ENCODE results near the gene GXYLT2. TPM values are rescaled to one million over a fixed set of nuclear protein-coding genes. Genes with fewer than 3 reads are reported as not detected.

Gene GXYLT2
- total and polyA plus RNA-seq, 2 of the 13 experiments (the other 11 are each of a cell fraction or from before 2014, with no cell fraction given): 4.3 to 6.9 TPM

- TF ChIP-seq ZKSCAN5 (CRISPR knock-in tag; IDR thresholded peaks at IDR 0.05): no peak
- TF ChIP-seq HMGXB3 (CRISPR knock-in tag; IDR thresholded peaks at IDR 0.05; ENCODE audit: borderline replicate concordance): 0 out of 2 replicates have a peak, but pooled peaks have one; percentile 39
- TF ChIP-seq PHF21A (CRISPR knock-in tag; IDR thresholded peaks at IDR 0.05): no peak
- TF ChIP-seq POGZ (CRISPR knock-in tag; IDR thresholded peaks at IDR 0.05): 0 out of 2 replicates have a peak, but pooled peaks have one; percentile 50
- TF ChIP-seq KLF6 (CRISPR knock-in tag; IDR thresholded peaks at IDR 0.05): 0 out of 2 replicates have a peak, but pooled peaks have one; percentile 52
- no peak for TF ChIP-seq MXD4 (CRISPR knock-in tag; IDR thresholded peaks at IDR 0.05)
- TF ChIP-seq ZUFSP (CRISPR knock-in tag; IDR thresholded peaks at IDR 0.05; ENCODE audit: borderline replicate concordance): no peak
- no peak for TF ChIP-seq SP4 (CRISPR knock-in tag; IDR thresholded peaks at IDR 0.05)
- TF ChIP-seq JUND (CRISPR knock-in tag; IDR thresholded peaks at IDR 0.05): peak; percentile 79
- TF ChIP-seq ZFP36 (IDR thresholded peaks at IDR 0.05; ENCODE audit: borderline replicate concordance, low read depth, low read length, partially characterized antibody): no peak
- no peak for TF ChIP-seq SIN3B (IDR thresholded peaks at IDR 0.05; ENCODE audit: low read length)
- TF ChIP-seq, protein P1, sequence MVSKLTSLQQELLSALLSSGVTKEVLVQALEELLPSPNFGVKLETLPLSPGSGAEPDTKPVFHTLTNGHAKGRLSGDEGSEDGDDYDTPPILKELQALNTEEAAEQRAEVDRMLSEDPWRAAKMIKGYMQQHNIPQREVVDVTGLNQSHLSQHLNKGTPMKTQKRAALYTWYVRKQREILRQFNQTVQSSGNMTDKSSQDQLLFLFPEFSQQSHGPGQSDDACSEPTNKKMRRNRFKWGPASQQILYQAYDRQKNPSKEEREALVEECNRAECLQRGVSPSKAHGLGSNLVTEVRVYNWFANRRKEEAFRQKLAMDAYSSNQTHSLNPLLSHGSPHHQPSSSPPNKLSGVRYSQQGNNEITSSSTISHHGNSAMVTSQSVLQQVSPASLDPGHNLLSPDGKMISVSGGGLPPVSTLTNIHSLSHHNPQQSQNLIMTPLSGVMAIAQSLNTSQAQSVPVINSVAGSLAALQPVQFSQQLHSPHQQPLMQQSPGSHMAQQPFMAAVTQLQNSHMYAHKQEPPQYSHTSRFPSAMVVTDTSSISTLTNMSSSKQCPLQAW (CRISPR knock-in tag; IDR thresholded peaks at IDR 0.05): no peak
- no peak for TF ChIP-seq NFYB (CRISPR knock-in tag; IDR thresholded peaks at IDR 0.05)
- TF ChIP-seq HOMEZ (CRISPR knock-in tag; IDR thresholded peaks at IDR 0.05; ENCODE audit: low read depth): peak; percentile 78; the same call in 1 of the 2 replicates
- TF ChIP-seq ZC3H4 (CRISPR knock-in tag; IDR thresholded peaks at IDR 0.05; ENCODE audit: borderline replicate concordance): no peak
- TF ChIP-seq, protein P2, sequence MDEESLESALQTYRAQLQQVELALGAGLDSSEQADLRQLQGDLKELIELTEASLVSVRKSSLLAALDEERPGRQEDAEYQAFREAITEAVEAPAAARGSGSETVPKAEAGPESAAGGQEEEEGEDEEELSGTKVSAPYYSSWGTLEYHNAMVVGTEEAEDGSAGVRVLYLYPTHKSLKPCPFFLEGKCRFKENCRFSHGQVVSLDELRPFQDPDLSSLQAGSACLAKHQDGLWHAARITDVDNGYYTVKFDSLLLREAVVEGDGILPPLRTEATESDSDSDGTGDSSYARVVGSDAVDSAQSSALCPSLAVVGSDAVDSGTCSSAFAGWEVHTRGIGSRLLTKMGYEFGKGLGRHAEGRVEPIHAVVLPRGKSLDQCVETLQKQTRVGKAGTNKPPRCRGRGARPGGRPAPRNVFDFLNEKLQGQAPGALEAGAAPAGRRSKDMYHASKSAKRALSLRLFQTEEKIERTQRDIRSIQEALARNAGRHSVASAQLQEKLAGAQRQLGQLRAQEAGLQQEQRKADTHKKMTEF (CRISPR knock-in tag; IDR thresholded peaks at IDR 0.05): 0 out of 2 replicates have a peak, but pooled peaks have one; percentile 47
- no peak for TF ChIP-seq ZFP91 (CRISPR knock-in tag; IDR thresholded peaks at IDR 0.05; ENCODE audit: borderline replicate concordance)
- no peak for TF ChIP-seq ZNF570 (CRISPR knock-in tag; IDR thresholded peaks at IDR 0.05; ENCODE audit: borderline replicate concordance)
These were observed 15.2 kb downstream of the GXYLT2 start (continued) for GRCh38 chr3:72903004-72903403.

Data from HepG2 (cell line).